ENCODE results near the gene KCNG2.

Gene KCNG2

DNA sequence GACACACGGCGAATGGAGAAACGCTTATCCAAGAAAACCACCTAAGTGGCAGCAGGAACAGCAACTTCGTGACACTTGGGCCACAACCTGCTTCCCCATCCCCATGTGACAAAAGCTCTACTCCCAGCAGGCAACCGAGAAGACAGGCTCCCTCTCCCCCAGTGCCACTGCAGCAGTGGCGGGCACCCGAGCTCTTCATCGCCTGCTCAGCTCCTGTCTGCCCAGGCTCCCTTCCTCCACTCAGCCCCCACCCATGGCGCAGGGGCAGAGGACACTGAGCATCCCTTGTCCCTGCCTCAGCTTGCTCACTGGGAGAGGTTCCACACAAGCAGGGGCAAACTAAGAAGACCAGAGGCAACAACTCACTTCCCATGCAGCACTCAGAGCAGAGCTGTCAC lies 130.8 kb downstream of the KCNG2 start:
- no peak for DNase-seq

DNA sequence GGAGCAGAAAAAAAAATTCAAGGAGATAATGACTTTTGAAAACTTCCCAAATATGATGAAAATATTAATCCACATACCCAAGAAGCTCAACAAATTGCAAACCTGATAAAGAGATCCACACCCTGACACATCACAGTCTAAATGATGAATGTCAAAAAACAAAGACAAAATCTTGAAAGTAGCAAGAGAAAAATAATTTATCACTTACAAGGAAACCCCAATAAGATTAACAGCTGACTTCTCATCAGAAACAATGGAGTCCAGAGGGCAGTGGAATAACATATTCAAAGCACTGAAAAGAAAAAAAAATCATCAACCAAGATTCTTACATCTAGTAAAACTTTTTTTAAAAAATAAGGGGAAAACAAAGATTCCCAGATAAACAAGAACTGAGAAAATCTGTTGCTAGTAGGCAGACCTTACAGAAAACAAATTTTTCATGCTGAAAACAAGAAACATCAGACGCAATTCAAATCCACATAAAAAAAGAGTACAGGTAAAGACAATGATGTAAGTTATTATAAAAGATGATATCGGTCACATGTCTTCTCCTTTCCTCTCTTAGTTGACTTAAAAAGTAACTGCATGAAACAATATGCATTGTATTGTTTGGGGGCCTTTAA lies 132.4 kb downstream of the KCNG2 start:
- DNase-seq, result no peak

DNA sequence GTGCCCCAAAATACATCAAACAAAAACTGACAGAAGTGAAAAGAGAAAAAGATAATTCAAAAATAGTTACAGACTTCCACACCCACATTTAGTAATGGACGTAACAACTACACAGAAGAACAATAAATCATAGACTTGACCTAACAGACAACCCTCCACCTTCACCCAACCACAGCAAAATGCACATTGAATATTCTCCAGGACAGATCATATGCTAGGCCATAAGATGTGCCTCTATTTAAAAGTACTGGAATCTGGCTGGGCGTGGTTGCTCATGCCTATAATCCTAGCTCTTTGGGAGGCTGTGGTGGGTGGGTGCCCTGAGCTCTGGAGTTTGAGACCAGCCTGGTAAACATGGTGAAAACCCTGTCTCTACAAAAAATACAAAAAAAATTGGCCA lies 133.7 kb downstream of the KCNG2 start:
- no peak for DNase-seq

DNA sequence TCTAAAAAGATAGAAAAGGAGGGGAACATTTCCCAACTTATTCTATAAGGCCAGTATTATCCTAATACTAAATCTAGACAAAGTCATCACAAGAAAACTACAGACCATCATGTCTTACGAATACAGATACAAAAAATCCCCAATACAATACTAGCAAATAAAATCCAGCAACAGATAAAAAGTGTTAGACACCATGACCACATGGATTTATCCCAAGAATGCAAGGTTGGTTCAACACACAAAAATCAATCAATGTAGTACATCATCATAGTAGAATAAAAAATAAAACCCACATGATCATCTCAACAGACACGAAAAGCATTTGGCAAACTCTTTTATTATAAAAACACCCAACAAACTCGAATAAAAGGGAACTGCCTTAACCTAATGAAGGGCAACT lies 135.2 kb downstream of the KCNG2 start:
- no peak for DNase-seq

DNA sequence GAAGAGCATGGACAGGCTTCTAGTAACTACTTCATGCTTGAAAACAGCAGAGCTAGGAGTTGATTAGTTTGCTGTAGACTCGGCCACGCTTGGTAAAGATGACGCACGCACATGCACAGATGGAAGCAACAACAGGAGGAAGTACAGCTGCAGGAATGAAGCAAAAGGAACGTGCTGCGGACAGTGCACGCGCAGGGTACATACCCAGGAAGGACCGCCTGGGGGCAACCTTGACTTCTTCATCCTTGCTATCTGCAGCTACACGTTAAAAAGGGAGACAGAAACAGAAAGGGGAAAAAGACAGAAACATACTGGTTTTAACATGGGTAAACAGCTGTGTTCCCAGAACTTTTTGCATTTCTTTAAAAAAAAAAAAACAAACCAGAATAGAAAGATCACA lies 136.0 kb downstream of the KCNG2 start:
- no peak for DNase-seq

DNA sequence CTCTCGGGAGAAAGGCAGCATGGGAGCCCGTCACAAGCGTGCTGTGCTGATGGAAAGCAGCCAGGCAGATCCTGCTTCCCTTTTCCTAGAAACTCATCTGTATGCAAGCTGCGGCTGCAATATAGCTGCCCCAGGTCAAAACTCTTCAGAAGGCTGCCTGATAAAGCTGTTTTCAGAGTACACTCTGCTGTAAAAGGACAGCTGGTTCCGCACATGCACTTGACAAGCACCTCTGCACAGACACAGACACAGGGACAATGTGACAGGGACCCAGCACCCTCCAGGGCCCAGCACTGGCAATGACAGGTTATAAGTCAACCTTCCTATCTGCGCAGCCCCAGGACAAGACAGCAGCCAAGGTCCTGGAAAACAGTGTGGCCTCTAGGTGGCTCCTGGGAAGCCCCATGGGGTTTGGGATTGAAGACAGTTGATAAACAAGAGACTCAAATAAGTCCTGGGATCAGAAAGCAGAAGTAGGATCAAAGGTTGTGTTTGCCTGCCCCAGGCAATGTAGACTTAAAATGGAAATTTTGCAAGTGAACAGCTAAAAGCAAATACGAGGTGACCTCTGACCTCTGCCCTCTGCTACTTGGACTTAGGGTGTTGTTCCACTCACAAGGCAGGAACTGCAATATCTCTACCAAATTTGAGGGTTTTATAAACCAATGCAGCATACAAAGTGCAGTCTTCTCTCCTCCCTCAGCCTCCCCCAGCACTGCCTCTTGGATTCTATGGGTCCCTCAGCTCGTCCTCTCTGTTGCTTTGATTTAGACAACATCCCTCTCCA lies 136.8 kb downstream of the KCNG2 start:
- no peak for DNase-seq

DNA sequence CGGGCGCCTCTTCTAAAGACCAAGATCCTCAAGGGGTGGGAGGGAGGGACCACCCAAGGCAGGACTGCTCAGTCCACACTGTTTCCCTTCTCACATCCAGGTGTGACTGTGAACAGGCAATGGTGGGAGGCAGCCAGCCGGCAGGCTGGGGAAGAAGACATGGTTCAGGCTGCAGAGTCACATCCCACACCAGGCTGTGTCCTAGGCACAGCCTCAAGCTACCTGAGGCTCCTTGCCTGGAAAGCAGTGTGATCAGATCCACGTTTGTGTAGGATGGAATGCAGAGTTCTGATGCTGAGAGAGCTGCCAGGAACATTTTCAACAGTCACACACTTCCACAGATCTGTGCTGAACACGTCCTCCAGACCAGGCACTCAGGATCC lies 137.4 kb downstream of the KCNG2 start:
- DNase-seq, result no peak

DNA sequence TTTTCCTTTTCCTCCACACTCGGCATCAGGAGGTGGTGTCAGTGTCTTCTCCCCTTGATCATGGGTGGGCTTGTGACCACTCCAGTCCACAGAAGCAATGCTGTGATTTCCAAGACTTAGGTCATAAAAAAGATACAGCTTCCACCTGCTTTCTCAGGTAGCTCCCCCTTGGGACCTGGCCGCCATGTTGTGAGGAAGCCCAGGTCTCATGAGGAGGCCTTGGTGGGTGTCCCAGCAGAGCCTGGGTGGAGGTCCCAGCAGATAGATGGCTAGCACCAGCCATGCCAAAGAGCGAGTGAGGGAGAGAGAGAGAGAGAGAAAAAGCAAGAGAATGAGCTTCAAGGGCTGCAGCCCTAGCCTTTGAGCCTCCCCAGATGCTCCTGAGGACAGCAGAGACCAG lies 137.8 kb downstream of the KCNG2 start:
- no peak for DNase-seq

DNA sequence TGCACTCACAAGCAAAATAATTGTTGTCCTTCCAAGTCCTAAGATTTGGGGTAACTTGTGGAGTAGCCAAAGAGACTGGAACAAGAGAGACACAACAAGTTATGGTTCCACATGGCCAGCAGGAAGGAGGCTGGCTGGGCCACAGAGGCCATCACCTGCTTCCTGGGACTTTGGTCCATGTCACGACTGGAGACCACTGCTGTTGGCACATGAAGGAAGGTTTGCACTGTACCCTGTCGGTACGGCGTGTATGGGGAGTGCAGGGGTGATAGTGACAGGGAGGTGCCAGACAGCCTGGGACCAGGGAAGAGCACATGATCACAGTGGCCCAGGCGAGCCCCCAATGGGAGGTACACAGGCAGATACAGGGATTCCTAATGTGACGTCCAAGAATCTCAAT lies 138.2 kb downstream of the KCNG2 start:
- DNase-seq, result no peak

DNA sequence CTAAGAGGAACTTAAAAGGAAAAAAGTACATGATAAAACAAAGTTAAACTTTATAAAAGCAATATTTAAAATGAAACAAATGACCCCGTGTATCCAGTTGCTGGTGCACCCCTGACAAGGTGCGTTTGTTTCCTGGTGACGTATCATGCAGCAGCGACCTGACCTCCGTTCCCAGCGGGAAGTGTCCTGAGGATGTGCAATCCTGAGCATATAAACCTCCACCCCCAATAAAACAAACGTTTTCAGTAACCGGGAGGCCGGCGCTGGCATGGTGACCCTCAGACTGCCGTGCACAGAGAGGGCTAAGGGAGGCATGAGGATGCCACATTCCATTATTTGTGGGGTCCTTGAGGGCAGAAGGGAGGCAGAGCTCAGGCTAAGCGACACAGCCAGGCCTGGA lies 138.9 kb downstream of the KCNG2 start:
- no peak for DNase-seq

DNA sequence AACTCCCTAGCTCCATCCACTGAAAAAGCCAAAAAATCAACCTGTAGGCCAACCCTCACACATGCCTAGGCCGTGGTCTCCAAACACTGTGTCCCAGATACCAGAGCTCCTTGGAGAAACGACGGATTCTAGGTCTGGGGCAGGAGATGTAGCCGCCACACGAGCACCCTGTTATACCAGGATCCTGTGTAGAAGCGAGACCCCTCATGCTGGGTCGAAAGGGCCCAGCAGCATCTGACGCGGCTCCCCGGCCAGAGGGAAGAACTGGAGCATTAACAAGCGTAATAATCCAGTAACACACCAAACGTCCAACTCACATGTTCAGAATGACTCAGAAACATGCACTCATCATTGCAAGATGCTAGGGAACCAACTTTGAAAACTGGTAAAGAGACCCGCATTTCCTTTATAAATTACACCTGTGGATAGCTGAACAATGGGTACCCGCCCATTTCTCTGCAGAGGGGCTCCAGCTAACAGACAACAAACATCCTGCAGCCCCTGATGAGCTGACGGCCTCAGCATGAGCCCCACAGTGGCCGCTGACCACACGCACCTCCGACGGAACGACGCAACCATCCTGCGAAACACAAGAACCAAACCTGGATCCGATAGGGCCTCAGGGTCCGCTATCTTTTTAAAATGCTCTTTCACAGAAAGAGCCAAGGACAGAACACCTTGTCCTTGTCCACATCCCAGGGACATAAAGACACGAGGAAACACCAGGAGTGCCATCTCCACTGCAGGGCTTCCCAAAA lies 139.5 kb downstream of the KCNG2 start:
- no peak for DNase-seq

DNA sequence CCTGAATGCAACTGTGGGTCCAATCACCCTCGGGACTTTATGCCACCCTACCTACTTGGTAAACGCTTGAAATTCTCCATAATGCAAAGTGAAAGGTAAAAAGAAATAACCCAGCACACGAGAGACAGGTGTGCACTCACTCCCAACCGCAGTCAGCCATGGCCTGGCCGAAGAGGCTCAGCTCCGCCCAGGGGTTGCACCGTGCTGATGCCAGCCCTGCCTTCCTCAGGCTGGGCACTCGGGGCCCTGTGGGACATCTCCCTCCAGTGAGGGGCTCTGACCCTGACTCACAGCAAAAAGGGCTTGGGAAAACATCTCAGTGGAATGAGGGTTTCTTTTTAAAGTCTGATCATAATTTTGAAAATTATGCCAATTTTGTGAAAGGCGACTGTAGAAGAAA lies 140.5 kb downstream of the KCNG2 start:
- no peak for DNase-seq

DNA sequence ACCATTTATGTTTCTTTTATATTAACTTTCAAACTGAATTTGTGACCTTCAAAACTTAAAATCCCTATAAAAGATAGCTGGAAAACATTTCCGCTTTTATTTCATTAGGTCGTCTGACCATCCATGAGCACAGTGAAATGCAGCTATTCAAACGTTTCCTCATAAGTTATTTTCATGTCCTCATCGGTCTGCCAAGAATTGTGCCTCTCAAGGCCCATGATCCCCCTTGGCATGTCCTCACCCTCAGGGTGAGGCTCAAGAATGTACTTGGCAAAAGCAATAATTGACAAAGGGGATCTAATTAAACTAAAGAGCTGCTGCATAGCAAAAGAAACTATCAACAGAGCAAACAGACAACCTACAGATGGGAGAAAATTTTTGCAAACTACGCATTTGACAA lies 141.4 kb downstream of the KCNG2 start:
- no peak for DNase-seq

DNA sequence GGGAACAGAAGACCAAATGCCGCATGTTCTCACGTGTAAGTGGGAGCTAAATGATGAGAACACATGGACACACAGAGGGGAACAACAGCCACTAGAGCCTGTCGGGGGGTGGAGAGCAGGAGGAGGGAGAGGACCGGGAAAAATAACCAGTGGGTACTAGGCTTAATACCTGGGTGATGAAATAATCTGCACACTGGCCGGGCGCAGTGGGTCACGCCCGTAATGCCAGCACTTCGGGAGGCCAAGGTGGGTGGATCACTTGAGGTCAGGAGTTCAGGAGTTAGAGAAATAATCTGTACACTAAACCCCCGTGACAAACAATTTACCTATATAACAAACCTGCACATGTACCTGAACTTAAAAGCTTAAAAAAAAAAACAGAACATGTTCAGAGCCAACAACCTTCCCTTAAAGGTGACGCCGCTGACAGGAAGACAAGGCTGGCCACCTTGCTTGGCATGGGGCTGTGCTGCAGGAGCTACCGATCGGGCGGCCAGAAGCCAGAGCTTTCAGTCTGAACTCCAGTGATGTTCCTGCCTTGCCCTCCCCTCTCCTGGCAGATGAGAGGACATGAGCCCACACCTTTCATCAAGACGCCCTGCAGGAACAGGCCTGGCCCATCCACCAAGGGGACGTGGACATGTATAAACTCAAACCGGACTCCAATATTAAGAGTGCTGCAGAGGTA lies 142.5 kb downstream of the KCNG2 start:
- no peak for DNase-seq

DNA sequence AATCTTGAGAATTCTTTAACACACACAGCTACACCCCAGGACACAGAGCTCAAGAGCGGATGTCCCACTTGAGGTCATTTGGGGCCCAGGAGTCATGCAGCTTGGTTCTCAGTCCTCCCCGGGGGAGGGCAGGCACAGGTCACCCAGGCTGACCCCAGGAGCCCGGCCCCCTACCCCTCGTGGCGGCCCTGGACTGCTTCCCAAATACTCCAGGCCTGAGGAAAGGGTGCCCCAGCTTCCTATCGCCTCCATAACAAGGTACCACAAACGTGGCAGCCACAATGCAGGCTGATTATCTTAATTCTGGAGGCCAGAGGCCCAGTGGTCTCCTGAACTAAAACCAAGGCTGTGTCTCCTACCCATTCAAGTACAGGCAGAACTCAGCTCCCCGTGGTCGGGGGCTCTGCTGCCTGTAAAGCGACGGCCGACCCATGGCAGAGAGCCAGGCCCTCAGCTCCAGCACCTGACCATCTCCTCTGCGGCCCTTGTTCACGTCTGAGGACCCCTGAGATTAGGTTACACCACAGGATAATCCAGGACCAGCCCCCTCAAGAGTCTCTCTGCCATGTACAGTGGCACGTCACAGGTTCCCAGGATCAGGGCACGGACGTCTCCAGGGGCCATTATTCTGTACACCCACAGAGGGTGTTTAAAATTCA lies 143.2 kb downstream of the KCNG2 start:
- DNase-seq, result no peak

DNA sequence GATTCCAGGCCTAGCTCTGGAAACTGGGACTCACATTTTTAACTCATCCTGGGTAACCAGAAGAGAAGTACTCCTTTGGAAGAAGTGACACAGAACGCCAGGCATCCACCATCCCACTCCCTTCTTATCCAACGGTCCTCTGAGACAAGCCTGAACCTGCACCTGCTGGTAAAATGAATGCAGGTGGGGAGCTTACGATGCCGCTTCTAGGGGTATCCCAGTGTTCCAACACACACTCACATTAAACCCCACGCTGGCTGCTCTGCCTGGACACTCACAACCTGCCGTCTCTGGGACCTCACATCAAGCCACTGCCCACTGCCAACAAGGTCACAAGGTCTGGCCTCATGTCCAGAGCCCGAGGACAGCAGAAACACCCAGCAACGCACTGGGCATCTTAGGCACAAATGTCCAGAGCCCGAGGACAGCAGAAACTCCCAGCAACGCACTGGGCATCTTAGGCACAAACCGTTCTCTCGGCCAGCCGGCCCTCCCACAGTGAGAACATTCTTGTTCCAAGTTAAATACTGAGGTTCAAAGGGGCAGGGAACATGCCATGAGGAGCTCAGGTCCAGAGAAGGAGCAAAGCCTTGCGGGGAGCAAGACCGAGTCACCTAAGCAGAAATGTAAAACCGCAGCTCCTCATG lies 143.9 kb downstream of the KCNG2 start:
- no peak for DNase-seq

DNA sequence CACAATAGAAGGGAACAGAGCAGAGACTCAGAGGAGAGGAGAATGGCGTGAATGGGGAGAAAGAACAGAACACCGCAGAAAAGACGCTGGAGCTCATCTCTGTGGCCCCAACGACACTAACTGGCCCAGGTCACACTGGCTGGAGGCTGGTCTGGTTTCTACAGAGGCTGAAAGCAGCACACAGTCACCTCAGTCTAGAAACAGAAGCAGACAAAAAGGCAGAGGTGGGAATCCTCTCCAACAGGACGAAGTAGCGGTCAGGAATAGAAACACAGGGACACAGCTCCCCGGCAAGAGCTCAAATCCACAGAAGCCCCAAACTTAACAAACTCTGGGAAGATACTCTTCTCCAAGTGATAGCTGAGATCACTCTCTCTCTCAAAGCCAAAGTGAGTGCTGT lies 144.5 kb downstream of the KCNG2 start:
- DNase-seq, result no peak

DNA sequence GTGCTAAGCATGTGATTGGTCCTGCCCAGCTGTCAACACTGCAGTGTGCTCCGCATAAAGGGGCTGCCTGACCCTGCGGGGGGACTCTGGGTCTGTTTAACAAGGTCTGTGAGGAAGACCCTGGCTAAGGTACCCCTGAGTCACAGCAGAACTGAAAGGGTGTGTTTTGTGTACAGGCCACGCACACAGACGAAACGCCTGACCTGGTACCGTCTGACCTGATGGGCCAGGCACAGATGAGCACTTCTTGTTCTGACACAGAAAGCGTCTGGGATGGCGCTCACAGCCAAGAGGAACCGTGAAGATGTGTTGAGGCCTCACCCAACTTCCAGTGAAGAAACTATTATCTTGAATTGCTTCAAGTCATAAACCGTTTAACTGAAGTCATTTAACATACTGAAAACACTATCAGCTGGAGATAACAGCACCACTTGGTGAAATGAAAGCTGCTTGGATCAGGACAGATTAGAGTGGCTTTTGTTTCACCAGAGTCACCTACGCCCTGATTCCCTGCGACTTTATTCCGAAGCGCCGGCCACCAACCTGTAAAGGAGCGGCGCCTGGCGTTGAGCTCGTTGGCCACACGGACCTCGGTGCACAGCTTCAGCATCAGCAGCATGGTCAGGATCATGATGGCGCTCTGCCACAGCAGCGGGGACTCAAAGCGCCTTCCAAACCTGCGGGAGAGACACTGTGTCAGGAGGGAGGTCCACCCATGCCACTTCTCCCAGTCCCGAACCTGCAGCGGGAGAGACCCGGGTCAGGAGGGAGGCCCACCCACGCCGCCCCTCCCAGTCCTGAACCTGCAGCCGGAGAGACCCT lies 145.3 kb downstream of the KCNG2 start:
- DNase-seq, result no peak

DNA sequence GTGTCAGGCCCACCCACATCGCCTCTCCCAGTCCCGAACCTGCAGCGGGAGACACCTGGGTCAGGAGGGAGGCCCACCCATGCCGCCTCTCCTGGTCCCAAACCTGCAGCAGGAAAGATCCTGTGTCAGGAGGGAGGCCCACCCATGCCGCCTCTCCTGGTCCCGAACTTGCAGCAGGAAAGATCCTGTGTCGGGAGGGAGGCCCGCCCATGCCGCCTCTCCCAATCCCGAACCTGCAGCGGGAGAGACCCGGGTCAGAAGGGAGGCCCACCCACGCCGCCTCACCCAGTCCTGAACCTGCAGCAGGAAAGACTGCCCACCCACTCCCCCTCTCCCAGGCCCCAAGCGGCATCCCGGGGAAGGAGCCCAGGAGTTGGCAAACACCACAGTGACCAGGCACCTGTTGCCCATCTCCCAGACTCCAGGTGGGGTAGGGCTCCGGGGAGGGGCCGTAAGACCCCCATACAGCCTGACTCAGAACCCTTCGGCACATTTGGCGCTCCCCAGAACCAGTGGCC lies 145.9 kb downstream of the KCNG2 start:
- DNase-seq, result no peak

DNA sequence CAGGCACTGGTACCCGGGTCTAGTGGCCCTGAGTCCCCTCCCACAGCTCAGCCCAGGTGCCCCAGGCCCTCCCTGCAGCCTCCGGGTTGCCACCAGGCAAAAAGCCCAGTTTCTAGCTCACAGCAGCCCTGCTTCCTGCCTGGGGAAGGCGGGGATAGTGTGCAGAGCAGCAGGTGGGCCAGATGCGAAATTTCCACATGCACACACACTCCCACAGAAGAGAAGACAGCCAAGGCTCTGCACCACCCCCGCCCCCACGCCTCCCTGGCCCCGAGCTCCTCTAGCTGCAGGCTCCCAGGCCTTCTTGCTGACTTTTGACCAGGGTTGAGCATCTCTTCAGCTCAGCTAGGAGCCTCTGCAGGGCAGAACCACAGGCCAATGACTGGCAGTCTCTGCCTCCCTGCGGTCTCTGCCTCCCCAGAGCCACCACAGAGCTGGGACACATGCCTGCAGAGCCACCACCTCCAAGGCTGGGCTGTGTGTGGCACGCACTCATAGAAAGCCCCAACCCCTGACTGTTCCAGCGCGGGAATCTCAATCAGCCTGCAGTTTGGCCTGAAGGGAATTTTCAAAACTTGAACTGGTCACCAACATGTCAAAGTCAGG lies 146.5 kb downstream of the KCNG2 start:
- no peak for DNase-seq

DNA sequence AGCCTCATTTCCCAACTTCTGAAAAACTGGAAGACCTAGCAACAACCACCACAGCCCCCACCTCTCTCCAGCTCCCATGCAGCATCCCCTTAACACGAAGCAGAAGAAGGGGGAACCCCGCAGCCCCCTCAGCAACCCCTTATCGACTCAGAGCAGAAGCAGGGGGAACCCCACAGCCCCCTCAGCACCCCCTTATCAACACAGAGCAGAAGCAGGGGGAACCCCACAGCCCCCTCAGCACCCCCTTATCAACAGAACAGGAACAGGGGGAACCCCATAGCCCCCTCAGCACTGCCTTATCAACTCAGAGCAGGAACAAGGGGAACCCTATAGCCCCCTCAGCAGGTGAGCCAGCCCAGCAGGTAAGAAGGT lies 147.0 kb downstream of the KCNG2 start:
- DNase-seq, result no peak

Data from DMS153 (cell line).